Non-pigmented ciliary epithelial cell (primary cell): Measurements from ENCODE around the gene MDH2.
"Not testable (repeated sequence)": the region's sequence is repeated elsewhere in the genome, so short reads cannot be mapped to it uniquely, and the experiment has no call there.

ENCODE experiments used
- DNase-seq: peaks from one replicate; pipeline ENCODE4 v3.0.0-alpha.2; 2010; ENCODE audit warnings: low read depth

The MDH2 gene

GRCh38 chr7:76071316-76072242 lies 23.7 kb downstream of the MDH2 start:
- DNase-seq = no peak

DNA sequence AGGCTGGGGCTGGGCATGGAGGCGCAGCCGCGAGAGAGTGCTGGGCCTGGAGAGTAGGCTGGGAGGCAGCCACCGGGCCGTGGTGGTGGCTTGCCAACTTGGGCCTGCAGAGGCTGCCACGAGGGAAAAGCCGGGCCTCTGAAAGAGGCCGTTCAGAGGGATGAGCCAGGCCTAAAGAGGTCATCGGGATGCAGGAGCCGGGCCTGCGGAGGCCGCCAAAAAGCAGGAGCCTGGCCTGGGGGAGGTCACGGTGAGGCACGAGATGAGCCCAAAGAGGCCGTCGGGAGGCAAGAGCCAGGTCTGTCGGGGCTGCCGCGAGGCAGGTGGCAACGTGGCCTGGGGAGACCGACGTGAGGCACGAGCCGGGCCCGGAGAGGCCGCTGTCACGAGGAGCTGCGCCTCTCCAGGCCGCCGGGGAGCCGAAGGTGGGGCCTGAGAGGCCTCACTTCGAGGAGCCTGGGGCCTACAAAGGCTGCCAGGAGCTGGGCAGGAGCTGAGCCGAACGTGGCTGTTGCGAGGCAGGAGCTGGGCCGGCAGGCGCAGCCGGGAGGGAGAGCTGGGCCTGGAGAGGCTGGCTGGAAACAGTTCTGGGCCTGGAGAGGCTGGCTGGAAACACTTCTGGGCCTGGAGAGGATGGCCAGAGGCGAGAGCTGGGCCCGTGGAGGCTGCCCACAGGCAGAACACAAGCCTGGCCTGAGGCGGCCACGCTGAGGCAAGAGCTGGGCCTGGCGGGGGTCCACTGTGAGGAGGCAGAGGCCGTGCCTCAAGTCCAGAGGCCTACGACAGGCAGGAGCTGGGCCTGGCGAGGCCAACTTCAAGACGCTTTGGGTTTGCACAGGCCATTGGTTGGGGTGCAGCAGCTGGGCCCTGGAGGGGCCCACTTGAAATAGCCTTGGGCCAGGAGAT lies 24.6 kb downstream of the MDH2 start:
- no peak for DNase-seq

DNA sequence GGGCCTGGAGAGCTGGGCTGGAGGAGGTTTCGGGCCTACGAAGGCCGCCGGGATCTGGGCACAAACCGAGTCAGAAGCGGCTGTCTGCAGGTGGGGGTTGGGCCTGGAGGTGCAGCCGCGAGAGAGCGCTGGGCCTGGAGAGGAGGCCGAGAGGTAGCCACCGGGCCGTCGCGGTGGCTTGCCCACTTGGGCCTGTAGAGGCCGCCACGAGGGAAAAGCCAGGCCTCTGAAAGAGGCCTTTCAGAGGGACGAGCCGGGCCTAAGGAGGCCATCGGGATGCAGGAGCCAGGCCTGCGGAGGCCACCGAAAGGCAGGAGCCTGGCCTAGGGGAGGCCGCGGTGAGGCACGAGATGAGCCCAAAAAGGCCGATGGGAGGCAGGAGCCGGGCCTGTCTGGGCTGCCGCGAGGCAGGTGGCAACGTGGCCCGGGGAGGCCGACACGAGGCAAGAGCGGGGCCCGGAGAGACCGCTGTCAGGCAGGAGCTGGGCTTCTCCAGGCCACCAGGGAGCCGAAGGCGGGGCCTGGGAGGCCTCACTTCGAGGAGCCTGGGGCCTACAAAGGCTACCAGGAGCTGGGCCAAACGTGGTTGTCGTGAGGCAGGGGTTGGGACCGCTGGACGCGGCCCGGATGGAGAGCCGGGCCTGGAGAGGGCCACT lies 25.6 kb downstream of the MDH2 start:
- no peak for DNase-seq

GRCh38 chr7:76074306-76074971 lies 26.5 kb downstream of the MDH2 start:
- no peak for DNase-seq

DNA sequence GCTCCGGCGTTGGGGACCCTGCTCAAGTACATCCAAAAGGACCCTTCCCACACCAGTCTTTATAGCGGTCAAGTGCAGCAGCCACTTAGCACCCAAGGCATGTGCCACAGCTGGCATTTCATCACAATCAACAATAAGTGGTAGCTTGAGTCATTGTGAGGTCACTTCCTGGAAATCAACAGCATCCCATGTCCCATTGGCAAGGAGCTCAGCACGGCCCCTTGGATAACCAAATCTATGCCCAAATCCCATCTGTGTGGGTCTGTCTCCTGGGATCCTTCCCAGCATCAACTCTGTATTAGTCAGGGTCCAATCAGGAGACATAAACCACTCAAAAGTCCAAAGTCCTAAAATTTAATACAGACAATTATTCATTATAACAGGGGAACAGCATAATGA lies 27.1 kb downstream of the MDH2 start:
- DNase-seq = no peak

GRCh38 chr7:76076995-76077394 lies 29.1 kb downstream of the MDH2 start:
- no peak for DNase-seq

DNA sequence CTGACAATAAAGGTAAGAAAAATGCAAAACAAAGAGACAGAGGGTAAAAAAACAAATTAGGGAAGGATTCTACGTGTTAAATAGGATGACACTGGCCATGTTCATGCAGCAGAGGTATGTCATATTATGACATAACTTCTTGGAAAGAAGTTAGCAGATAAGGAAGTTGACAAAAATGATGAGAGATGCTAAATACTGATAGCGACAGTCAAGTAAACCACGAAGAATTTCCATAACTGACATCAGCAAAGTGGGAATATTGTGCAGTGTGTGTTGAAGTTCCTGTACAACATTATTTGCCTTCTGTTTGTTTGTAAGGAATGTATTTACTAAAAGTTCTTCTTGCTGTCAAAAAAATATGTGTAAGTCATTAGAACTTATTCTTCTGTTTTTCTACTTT lies 29.5 kb downstream of the MDH2 start:
- no peak for DNase-seq

GRCh38 chr7:76080204-76080603 lies 32.3 kb downstream of the MDH2 start:
- no peak for DNase-seq

DNA sequence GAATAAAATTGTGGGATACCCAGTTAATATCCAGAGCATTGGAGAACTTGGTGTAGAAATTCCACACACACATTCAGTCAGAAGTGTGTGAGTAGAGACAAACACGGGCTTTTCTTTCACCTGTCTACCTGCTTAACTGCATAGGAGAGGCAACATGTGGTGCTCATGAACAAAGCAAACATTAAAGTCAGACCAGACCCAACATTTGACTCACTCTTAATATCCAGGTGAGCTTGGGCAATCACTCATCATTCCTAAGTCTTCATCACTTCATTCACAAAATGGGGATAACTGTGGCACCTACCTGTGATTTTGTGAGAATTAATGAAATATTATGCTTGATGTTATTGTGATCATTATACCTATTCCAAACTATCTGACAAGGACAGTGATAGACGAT lies 36.2 kb downstream of the MDH2 start:
- DNase-seq = not testable (repeated sequence)

- no peak for DNase-seq
These were observed 38.2 kb downstream of the MDH2 start for GRCh38 chr7:76086070-76086469.

DNA sequence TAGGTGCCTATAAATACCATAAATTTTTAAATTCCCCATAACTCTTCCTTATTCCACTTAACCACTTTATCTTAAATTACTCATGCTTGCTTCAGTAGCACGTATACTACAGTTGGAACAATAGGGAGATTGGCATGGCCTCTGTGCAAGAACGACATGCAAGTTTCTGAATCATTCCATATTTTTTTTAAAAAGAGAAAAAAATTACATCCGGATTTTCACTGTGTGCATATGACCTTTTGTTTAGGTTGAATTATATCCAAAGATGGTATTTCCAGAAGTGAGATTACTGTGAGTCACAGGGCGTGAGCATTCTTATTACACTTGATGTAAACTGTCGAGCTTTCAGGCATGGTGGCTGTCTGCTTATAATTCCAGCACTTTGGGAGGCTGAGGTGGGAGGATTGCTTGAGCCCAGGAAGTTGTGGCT lies 39.5 kb downstream of the MDH2 start:
- peak; percentile 78 for DNase-seq

- DNase-seq = no peak
These were observed 42.1 kb downstream of the MDH2 start for GRCh38 chr7:76089865-76090475.

- DNase-seq = no peak
These were observed 43.6 kb downstream of the MDH2 start for GRCh38 chr7:76091506-76091905.

DNA sequence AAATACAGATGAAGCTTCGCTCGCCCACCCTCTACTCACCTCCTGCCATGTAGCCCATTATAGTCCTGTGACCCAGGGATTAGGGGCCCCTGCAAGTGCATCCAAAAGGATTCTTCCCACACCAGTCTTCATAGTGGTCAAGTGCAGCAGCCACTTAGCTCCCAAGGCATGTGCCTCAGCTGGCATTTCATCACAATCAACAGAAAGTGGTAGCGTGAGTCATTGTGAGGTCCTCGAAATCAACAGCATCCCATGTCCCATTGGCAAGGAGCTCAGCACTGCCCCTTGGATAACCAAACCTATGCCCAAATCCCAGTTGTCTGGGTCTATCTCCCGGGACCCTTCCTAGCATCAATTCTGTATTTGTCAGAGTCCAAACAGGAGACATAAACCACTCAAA lies 45.6 kb downstream of the MDH2 start:
- DNase-seq = not testable (repeated sequence)

DNA sequence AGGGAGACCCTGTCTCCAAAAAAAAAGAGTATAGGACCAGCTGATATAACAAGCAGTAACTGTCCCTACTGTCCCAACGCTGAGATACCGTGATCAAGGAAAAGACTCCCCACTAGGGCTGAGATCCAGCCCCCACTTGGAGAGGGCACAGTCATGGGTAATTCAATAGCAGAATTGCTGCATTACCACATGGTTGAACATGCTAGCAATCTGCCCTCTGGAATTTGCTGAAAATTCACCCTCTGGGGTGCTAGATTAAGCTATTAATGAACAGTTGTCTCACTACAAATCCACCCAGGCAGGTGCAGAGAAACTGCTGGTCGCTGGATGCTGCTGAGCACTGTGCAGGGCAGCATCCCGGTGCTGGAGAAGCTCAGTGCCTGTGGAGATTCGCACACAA lies 46.4 kb downstream of the MDH2 start:
- DNase-seq = not testable (repeated sequence)

DNA sequence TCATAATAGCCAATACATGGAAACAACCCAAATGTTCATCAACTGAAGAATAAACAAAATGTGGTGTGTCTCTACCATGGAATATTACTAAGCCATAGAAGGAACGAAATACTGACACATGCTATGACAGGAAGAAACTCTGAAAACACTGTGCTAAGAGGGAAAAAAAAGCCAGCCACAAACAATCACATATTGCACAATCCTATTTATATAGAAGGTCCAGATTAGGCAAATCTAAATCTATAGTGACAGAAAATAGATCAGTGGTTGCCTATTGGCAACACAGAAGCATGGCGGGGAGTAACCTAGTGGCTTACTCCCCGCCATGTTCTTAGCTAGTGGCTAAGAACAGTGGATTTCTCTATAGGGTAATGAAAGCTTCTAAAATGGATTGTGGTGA lies 48.0 kb downstream of the MDH2 start:
- DNase-seq = no peak

GRCh38 chr7:76101693-76102437 lies 54.0 kb downstream of the MDH2 start:
- DNase-seq = not testable (repeated sequence)

DNA sequence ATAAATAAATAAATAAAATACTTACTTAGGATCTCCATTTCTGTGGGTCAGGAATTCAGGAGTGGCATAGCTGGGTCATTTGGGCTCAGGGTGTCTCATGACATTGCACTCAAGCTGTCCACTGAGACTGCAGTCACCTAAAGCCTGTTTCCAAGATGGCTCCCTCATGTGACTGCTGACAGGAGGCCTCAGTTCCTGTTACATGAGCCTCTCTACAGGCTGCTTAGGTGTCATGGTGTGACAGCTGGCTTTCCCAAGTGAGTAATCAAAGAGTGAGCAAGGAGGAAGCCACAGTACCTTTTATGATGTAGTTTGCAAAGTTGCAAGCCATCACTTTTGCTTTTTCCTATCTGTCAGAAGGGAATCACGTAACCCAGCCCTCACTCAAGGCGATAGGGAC lies 55.9 kb downstream of the MDH2 start:
- DNase-seq = not testable (repeated sequence)

GRCh38 chr7:76106130-76106529 lies 58.2 kb downstream of the MDH2 start:
- DNase-seq = not testable (repeated sequence)

DNA sequence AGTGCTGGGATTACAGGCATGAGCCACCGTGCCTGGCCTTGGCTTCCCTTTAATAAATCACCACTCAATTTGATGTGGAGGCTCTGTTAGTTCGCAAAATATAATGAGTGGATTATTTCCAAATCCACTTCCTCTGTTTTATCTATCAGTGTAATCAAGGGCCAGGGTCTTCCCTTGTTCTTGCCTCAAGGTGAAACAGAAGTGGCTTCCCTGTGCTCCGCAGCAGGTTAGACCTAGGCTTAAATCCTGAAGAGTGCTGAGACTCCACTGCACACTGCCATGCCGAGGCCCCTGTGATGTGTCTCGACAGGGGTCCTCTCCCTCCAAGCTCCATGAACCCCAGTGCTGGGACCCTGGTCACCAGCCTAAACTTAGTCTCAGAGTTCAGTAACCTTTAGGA lies 59.0 kb downstream of the MDH2 start:
- no peak for DNase-seq
